A673 (cell line): ENCODE data around the gene RING1. TPM values are rescaled to one million over a fixed set of nuclear protein-coding genes. Genes with fewer than 3 reads are reported as not detected.
"Not testable (repeated sequence)": the region's sequence is repeated elsewhere in the genome, so short reads cannot be mapped to it uniquely, and the experiment has no call there.

Experiments
- BruUV-seq: library from RNA; stranded (reverse); fragments of 400-500 nt; replicated peaks from 2 replicates; lab custom pipeline; 2021; lab: Mats Ljungman, UMichigan
- CTCF ChIA-PET: fragments of 300-600 bp; sonication (Branson Sonifier 250); formaldehyde crosslinking; loops from one replicate; lab custom pipeline; 2022; ENCODE audit warnings: antibody characterized with exemption; lab: Charles Lee
- POLR2A ChIA-PET: fragments of 300-600 bp; sonication (Branson Sonifier 250); formaldehyde crosslinking; loops from one replicate; lab custom pipeline; 2022; ENCODE audit warnings: antibody characterized with exemption; ENCODE audit not compliant: low non-redundant PET; lab: Charles Lee
- DNase-seq: peaks from one replicate; pipeline ENCODE4 v3.0.0-alpha.2; 2015; ENCODE audit warnings: low spot score
- H3K27ac ChIP-seq: fragments of 200-600 bp; sonication (generic); 2 replicates; pipeline ENCODE4 v1.5.1; 2016; ENCODE audit warnings: mixed run types, low read depth, mild to moderate bottlenecking, mixed read lengths, antibody characterized with exemption, low read length; ENCODE audit not compliant: poor library complexity, severe bottlenecking
- H3K27me3 ChIP-seq: fragments of 200-600 bp; sonication (generic); replicated peaks from 2 replicates; pipeline ENCODE4 v1.6.1; 2017; ENCODE audit warnings: mixed run types, low read depth, mild to moderate bottlenecking, mixed read lengths, antibody characterized with exemption, low read length; ENCODE audit not compliant: insufficient read depth, poor library complexity
- H3K36me3 ChIP-seq: fragments of 200-600 bp; sonication (generic); 2 replicates; pipeline ENCODE4 v1.6.1; 2016; ENCODE audit warnings: mixed run types, mild to moderate bottlenecking, mixed read lengths, antibody characterized with exemption, low read length; ENCODE audit not compliant: insufficient read depth, poor library complexity, severe bottlenecking
- H3K4me1 ChIP-seq: fragments of 200-600 bp; sonication (generic); 2 replicates; pipeline ENCODE4 v1.6.1; 2017; ENCODE audit warnings: mixed run types, mild to moderate bottlenecking, mixed read lengths, antibody characterized with exemption, low read length; ENCODE audit not compliant: insufficient read depth, poor library complexity, severe bottlenecking
- H3K4me3 ChIP-seq: fragments of 200-600 bp; sonication (generic); 2 replicates; pipeline ENCODE4 v1.5.1; 2016; ENCODE audit warnings: low read depth, mixed run types, mild to moderate bottlenecking, mixed read lengths, low read length; ENCODE audit not compliant: poor library complexity, severe bottlenecking
- H3K9me3 ChIP-seq: fragments of 200-600 bp; sonication (generic); 2 replicates; pipeline ENCODE4 v1.6.1; 2016; ENCODE audit warnings: mixed run types, low read depth, mild to moderate bottlenecking, mixed read lengths, antibody characterized with exemption, low read length; ENCODE audit not compliant: poor library complexity, severe bottlenecking
- CTCF ChIP-seq: fragments of 300-800, 200-600 bp; sonication (generic); conservative IDR thresholded peaks from 2 replicates; pipeline ENCODE4 v1.5.1; 2017; ENCODE audit warnings: low read depth, mild to moderate bottlenecking, antibody characterized with exemption, low read length, moderate library complexity, mixed read lengths
- EZH2 ChIP-seq: fragments of 200-600 bp; sonication (generic); IDR thresholded peaks from 2 replicates; pipeline ENCODE4 v1.6.1; 2017; ENCODE audit warnings: borderline replicate concordance, low read depth, mild to moderate bottlenecking, mixed read lengths, antibody characterized with exemption, low read length; ENCODE audit not compliant: poor library complexity, severe bottlenecking
- intact Hi-C: fragments of 100-400 bp; cut with micrococcal nuclease; formaldehyde crosslinking; loops from one replicate; pipeline ENCODE4 v1.10.0; 2022; ENCODE audit not compliant: unreplicated experiment
- total RNA-seq: library from RNA; stranded (reverse); gene quantifications from 2 replicates; pipeline ENCODE4 v1.2.3, GENCODE V29; 2021

Gene RING1
- total RNA-seq, 1 experiment from 2014 or later = 43.3 TPM

- no TSS peak for BruUV-seq
- CTCF ChIA-PET = no interaction called here
Observed at GRCh38 chr6:33217681-33218080, 9.4 kb downstream of the RING1 start.

DNA sequence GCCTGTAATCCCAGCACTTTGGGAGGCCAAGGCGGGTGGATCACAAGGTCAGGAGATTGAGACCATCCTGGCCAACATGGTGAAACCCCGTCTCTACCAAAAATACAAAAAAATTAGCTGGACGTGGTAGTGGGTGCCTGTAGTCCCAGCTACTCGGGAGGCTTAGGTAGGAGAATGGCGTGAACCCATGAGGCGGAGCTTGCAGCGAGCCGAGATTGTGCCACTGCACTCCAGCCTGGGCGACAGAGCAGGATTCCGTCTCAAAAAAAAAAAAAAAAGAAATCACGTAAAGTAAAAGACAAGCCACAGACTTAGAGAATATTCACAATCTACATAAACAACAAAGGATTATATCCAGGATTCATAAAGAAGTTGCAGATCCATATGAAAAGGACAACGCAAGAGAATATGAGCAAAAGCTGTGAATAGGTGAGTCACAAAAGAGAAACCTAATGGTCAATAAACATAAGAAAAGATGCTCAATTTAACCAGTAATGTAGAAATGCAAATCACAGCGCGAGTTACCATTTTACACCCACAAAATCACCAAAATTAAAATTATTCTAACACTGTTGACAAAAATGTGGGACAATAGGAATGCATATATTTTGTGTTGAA, 18.3 kb downstream of the RING1 start:
- H3K27me3 ChIP-seq, intact Hi-C loops: not testable (repeated sequence)

More at GRCh38 chr6:33217681-33218080, 9.4 kb downstream of the RING1 start:
- Histone ChIP-seq H3K9me3 (no peaks in the 10 kb centered on the region), H3K4me3 (no peak overlapping the region), H3K4me1 (peaks cover 6% of the 10 kb centered on the region), H3K36me3 (no peaks in the 10 kb centered on the region), H3K27me3 (no peaks in the 10 kb centered on the region), H3K27ac (no peak overlapping the region)
- POLR2A ChIA-PET = no interaction called here
- DNase-seq = no peak
- intact Hi-C loops = no loop called here
- TF ChIP-seq CTCF (no peak), EZH2 (no peak)

GRCh38 chr6:33235221-33235634, 26.9 kb downstream of the RING1 start:
- H3K4me1 ChIP-seq = no peaks in the 10 kb centered on the region
- no peak overlapping the region for H3K27ac ChIP-seq
- no TSS peak for BruUV-seq
- intact Hi-C loops = no loop called here
- DNase-seq = no peak
- ChIA-PET POLR2A (interaction anchor here (0.5 kb wide), 1 partner anchor 21 kb away, joined by 11 read pairs; no protein-coding TSS in a partner anchor), CTCF (no interaction called here)
- no peak for TF ChIP-seq CTCF
- TF ChIP-seq EZH2 = no peak
- no peak overlapping the region for H3K4me3 ChIP-seq
- no peaks in the 10 kb centered on the region for H3K27me3 ChIP-seq
- no peaks in the 10 kb centered on the region for H3K9me3 ChIP-seq
- H3K36me3 ChIP-seq = no peaks in the 10 kb centered on the region

More for the DNA sequence above, 18.3 kb downstream of the RING1 start:
- H3K4me3 ChIP-seq, POLR2A ChIA-PET, H3K4me1 ChIP-seq, H3K9me3 ChIP-seq, H3K27ac ChIP-seq, CTCF ChIA-PET, BruUV-seq, H3K36me3 ChIP-seq, DNase-seq: not testable (repeated sequence)

DNA sequence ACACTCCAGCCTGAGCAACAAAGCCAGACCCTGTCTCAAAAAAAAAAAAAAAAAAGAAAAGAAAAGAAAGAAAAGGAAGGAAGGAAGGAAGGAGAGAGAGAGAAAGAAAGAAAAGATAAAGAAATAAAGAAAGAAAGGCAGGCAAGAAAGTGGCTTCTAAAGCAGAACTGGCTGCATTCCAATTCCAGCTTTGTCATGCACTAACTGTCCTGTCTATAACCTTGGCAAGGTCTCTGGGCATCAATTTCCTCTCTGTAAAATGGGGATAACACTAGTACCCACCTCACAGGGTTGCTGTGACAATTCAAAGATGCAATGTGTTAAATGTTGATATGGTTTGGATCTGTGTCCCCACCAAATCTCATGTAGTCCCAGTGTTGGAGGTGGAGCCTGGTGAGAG, 28.0 kb downstream of the RING1 start:
- TF ChIP-seq EZH2 (no peak), CTCF (no peak)
- H3K27ac ChIP-seq = no peak overlapping the region
- CTCF ChIA-PET = interaction anchor here (0.6 kb wide), 1 partner anchor 615 kb away, joined by 10 read pairs; no protein-coding TSS in a partner anchor
- no peaks in the 10 kb centered on the region for H3K27me3 ChIP-seq
- BruUV-seq = no TSS peak
- no peak for DNase-seq
- H3K4me1 ChIP-seq = no peaks in the 10 kb centered on the region
- intact Hi-C loops = no loop called here
- no peak overlapping the region for H3K4me3 ChIP-seq
- no peaks in the 10 kb centered on the region for H3K9me3 ChIP-seq
- POLR2A ChIA-PET = no interaction called here
- no peaks in the 10 kb centered on the region for H3K36me3 ChIP-seq
